H9 (cell line): ENCODE results near the gene ZNF407. TPM values are rescaled to one million over a fixed set of nuclear protein-coding genes. Genes with fewer than 3 reads are reported as not detected.

ENCODE experiments used
- DNase-seq: peaks from one replicate; pipeline ENCODE4 v3.0.0-alpha.2; 2017
- H2AFZ ChIP-seq: one replicate; pipeline ENCODE4 v1.6.1; 2013; ENCODE audit warnings: mild to moderate bottlenecking, low read length, control low read depth, moderate library complexity
- H2AK5ac ChIP-seq: 2 replicates; pipeline ENCODE4 v1.6.1; 2013; ENCODE audit warnings: low read length, control low read depth, mixed read lengths; ENCODE audit not compliant: insufficient read length
- H2BK120ac ChIP-seq: one replicate; pipeline ENCODE4 v1.6.1; 2013; ENCODE audit warnings: low read depth, mild to moderate bottlenecking, low read length, control low read depth, inconsistent platforms; ENCODE audit not compliant: poor library complexity, severe bottlenecking
- H2BK12ac ChIP-seq: 2 replicates; pipeline ENCODE4 v1.6.1; 2013; ENCODE audit warnings: low read length, control low read depth, mixed read lengths, low read depth; ENCODE audit not compliant: insufficient read length
- H2BK15ac ChIP-seq: 2 replicates; pipeline ENCODE4 v1.6.1; 2013; ENCODE audit warnings: low read depth, low read length, control low read depth
- H2BK20ac ChIP-seq: one replicate; pipeline ENCODE4 v1.6.1; 2013; ENCODE audit warnings: low read depth, mild to moderate bottlenecking, low read length, control low read depth, inconsistent platforms; ENCODE audit not compliant: poor library complexity, severe bottlenecking
- H2BK5ac ChIP-seq: 2 replicates; pipeline ENCODE4 v1.6.1; 2013; ENCODE audit warnings: low read length, control low read depth, mixed read lengths; ENCODE audit not compliant: insufficient read length
- H3K14ac ChIP-seq: 2 replicates; pipeline ENCODE4 v1.6.1; 2013; ENCODE audit warnings: low read length, control low read depth; ENCODE audit not compliant: insufficient read depth
- H3K18ac ChIP-seq: 2 replicates; pipeline ENCODE4 v1.6.1; 2013; ENCODE audit warnings: low read depth, mild to moderate bottlenecking, mixed read lengths, low read length, control low read depth; ENCODE audit not compliant: insufficient read length
- H3K23ac ChIP-seq: 2 replicates; pipeline ENCODE4 v1.6.1; 2013; ENCODE audit warnings: low read length, control low read depth, mixed read lengths, low read depth; ENCODE audit not compliant: insufficient read length
- H3K23me2 ChIP-seq: 2 replicates; pipeline ENCODE4 v1.6.1; 2013; ENCODE audit warnings: low read depth, mild to moderate bottlenecking, mixed read lengths, low read length, control low read depth; ENCODE audit not compliant: insufficient read length, poor library complexity, severe bottlenecking
- H3K27ac ChIP-seq: 2 replicates; pipeline ENCODE4 v1.5.1; 2013; ENCODE audit warnings: low read length, control low read depth, mixed read lengths, low read depth; ENCODE audit not compliant: insufficient read length
- H3K27me3 ChIP-seq: 2 replicates; pipeline ENCODE4 v1.6.1; 2013; ENCODE audit warnings: low read length, control low read depth, inconsistent platforms; ENCODE audit not compliant: insufficient read depth
- H3K4ac ChIP-seq: 2 replicates; pipeline ENCODE4 v1.6.1; 2013; ENCODE audit warnings: low read depth, mild to moderate bottlenecking, control low read depth, inconsistent platforms, low read length, moderate library complexity
- H3K4me1 ChIP-seq: 2 replicates; pipeline ENCODE4 v1.6.1; 2013; ENCODE audit warnings: low read length, control low read depth, inconsistent platforms; ENCODE audit not compliant: insufficient read depth
- H3K4me2 ChIP-seq: 2 replicates; pipeline ENCODE4 v1.6.1; 2013; ENCODE audit warnings: low read length, control low read depth, mixed read lengths; ENCODE audit not compliant: insufficient read length, insufficient read depth
- H3K56ac ChIP-seq: 2 replicates; pipeline ENCODE4 v1.6.1; 2013; ENCODE audit warnings: low read depth, mild to moderate bottlenecking, mixed read lengths, low read length, control low read depth; ENCODE audit not compliant: insufficient read length
- H3K79me1 ChIP-seq: 2 replicates; pipeline ENCODE4 v1.6.1; 2013; ENCODE audit warnings: low read depth, mild to moderate bottlenecking, moderate library complexity, low read length, control low read depth, inconsistent platforms; ENCODE audit not compliant: insufficient read depth, poor library complexity, severe bottlenecking
- H3K79me2 ChIP-seq: 2 replicates; pipeline ENCODE4 v1.6.1; 2013; ENCODE audit warnings: low read length, control low read depth, inconsistent platforms; ENCODE audit not compliant: insufficient read depth
- H3K9ac ChIP-seq: 2 replicates; pipeline ENCODE4 v1.6.1; 2013; ENCODE audit warnings: low read length, control low read depth, mixed read lengths; ENCODE audit not compliant: insufficient read length; ENCODE audit errors: extremely low read depth
- H3K9me3 ChIP-seq: one replicate; pipeline ENCODE4 v1.6.1; 2013; ENCODE audit warnings: low read depth, low read length, inconsistent platforms; ENCODE audit not compliant: control insufficient read depth
- H3T11ph ChIP-seq: one replicate; pipeline ENCODE4 v1.6.1; 2013; ENCODE audit warnings: mild to moderate bottlenecking, low read length, control low read depth, inconsistent platforms
- H4K20me1 ChIP-seq: one replicate; pipeline ENCODE4 v1.6.1; 2013; ENCODE audit not compliant: control insufficient read depth, insufficient read length, insufficient read depth
- H4K5ac ChIP-seq: 2 replicates; pipeline ENCODE4 v1.6.1; 2013; ENCODE audit warnings: low read depth, mild to moderate bottlenecking, mixed read lengths, low read length, control low read depth; ENCODE audit not compliant: insufficient read length
- H4K8ac ChIP-seq: replicated peaks from 2 replicates; pipeline ENCODE4 v1.6.1; 2013; ENCODE audit warnings: low read length, control low read depth, mixed read lengths, low read depth; ENCODE audit not compliant: insufficient read length
- H4K91ac ChIP-seq: 2 replicates; pipeline ENCODE4 v1.6.1; 2013; ENCODE audit warnings: low read depth, mild to moderate bottlenecking, moderate library complexity, mixed read lengths, low read length, control low read depth; ENCODE audit not compliant: insufficient read length
- H3K27ac Mint-ChIP-seq, 3 experiments: 2 replicates in 2 of 3; 3 replicates in 1 of 3; pipeline ENCODE4 v1.8.0; 2020 to 2021; ENCODE audit warnings: mixed read lengths in 3 of 3, mild to moderate bottlenecking in 1 of 3, moderate library complexity in 1 of 3
- H3K27me3 Mint-ChIP-seq: 2 replicates; pipeline ENCODE4 v1.8.0; 2021; ENCODE audit warnings: low read depth, mild to moderate bottlenecking, moderate library complexity, mixed read lengths
- H3K36me3 Mint-ChIP-seq, 3 experiments: 2 replicates in 2 of 3; 3 replicates in 1 of 3; pipeline ENCODE4 v1.8.0; 2020 to 2021; ENCODE audit warnings: low read depth in 3 of 3, mixed read lengths in 3 of 3; ENCODE audit not compliant: insufficient read depth in 1 of 3
- H3K4me1 Mint-ChIP-seq, 2 experiments: 2 replicates each; pipeline ENCODE4 v1.8.0; 2020; ENCODE audit warnings: mixed read lengths in 2 of 2
- H3K4me3 Mint-ChIP-seq, 2 experiments: 2 replicates in 1 of 2; 3 replicates in 1 of 2; pipeline ENCODE4 v1.8.0; 2020 to 2021; ENCODE audit warnings: mild to moderate bottlenecking in 2 of 2, mixed read lengths in 2 of 2, moderate library complexity in 1 of 2
- H3K9me3 Mint-ChIP-seq, 2 experiments: 2 replicates in 1 of 2; 3 replicates in 1 of 2; pipeline ENCODE4 v1.8.0; 2020; ENCODE audit warnings: mild to moderate bottlenecking in 2 of 2, mixed read lengths in 2 of 2, moderate library complexity in 1 of 2
- WGBS: extraction: QIAGEN DNeasy Blood & Tissue Kit; methylation state at CpG from one replicate; pipeline ENCODE4 v1.1.7; 2013; ENCODE audit warnings: missing lambda C conversion rate, low lambda C conversion rate, mixed read lengths; ENCODE audit not compliant: insufficient read length; ENCODE audit errors: extremely low coverage; 5-methylcytosine and 5-hydroxymethylcytosine counted together
- total RNA-seq: library from RNA; stranded (reverse); gene quantifications from 2 replicates; pipeline ENCODE4 v1.2.1, GENCODE V29; 2021
- TF ChIP-seq, protein P1 (sequence below): fragments of 200-600 bp; sonication (generic); conservative IDR thresholded peaks from 3 replicates; pipeline ENCODE4 v1.8.0; 2021; ENCODE audit warnings: antibody characterized with exemption, mild to moderate bottlenecking

ZNF407 gene
- total RNA-seq, 1 experiment from 2014 or later = 8.7 TPM

DNA sequence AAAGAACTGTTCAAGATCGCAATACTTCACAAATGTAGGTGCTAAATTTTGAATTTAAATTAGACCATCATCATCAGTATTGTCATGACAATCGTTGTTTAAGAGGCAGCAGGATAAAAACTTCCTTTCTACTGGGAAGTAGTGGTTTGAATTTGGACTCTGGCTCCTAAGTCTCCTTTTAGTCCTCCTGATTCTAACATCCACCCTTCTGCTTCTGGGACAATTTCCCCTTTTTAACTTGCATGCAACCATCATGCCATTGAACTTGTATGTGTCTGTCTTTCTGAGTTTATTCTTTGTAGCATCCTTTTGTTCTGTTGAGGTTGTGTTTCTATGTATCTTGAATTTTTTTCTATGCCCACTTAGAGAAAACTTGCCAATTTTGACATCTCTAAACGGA lies 361.5 kb downstream of the ZNF407 start:
- no peaks in the 10 kb centered on the region for H3K4me1 ChIP-seq
- WGBS = no CpG with 5 or more reads among the region's 3 CpGs
- H4K91ac ChIP-seq = no peak overlapping the region
- no peak overlapping the region for H3T11ph ChIP-seq
- no peak for DNase-seq
- no peaks in the 10 kb centered on the region for H3K9me3 Mint-ChIP-seq
- peaks cover 0 to 2% (median 0%) of the 10 kb centered on the region in 3 experiments; a peak in 1 of 7 replicates for H3K36me3 Mint-ChIP-seq
- H3K23ac ChIP-seq = no peak overlapping the region
- H2BK20ac ChIP-seq = no peak overlapping the region
- no peak overlapping the region for H3K56ac ChIP-seq
- no peak overlapping the region for H2BK12ac ChIP-seq
- no peak overlapping the region for H2BK15ac ChIP-seq
- H3K27ac Mint-ChIP-seq = no peak overlapping the region
- H2AFZ ChIP-seq = no peak overlapping the region
- H3K27me3 ChIP-seq = no peaks in the 10 kb centered on the region
- no peak overlapping the region for H2BK120ac ChIP-seq
- peaks cover 11 to 18% of the 10 kb centered on the region in 2 experiments for H3K4me1 Mint-ChIP-seq
- no peaks in the 10 kb centered on the region for H3K79me1 ChIP-seq
- H4K20me1 ChIP-seq = no peaks in the 10 kb centered on the region
- H4K5ac ChIP-seq = no peak overlapping the region
- H3K79me2 ChIP-seq = no peaks in the 10 kb centered on the region
- no peak overlapping the region for H2AK5ac ChIP-seq
- no peaks in the 10 kb centered on the region for H3K27me3 Mint-ChIP-seq
- no peak overlapping the region for H4K8ac ChIP-seq
- TF ChIP-seq, protein P1, sequence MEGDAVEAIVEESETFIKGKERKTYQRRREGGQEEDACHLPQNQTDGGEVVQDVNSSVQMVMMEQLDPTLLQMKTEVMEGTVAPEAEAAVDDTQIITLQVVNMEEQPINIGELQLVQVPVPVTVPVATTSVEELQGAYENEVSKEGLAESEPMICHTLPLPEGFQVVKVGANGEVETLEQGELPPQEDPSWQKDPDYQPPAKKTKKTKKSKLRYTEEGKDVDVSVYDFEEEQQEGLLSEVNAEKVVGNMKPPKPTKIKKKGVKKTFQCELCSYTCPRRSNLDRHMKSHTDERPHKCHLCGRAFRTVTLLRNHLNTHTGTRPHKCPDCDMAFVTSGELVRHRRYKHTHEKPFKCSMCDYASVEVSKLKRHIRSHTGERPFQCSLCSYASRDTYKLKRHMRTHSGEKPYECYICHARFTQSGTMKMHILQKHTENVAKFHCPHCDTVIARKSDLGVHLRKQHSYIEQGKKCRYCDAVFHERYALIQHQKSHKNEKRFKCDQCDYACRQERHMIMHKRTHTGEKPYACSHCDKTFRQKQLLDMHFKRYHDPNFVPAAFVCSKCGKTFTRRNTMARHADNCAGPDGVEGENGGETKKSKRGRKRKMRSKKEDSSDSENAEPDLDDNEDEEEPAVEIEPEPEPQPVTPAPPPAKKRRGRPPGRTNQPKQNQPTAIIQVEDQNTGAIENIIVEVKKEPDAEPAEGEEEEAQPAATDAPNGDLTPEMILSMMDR = no peak
- H3K14ac ChIP-seq = no peak overlapping the region
- H3K27ac ChIP-seq = no peak overlapping the region
- H2BK5ac ChIP-seq = no peak overlapping the region
- no peak overlapping the region for H3K9ac ChIP-seq
- no peak overlapping the region for H3K4me3 Mint-ChIP-seq
- H3K4me2 ChIP-seq = no peak overlapping the region
- no peak overlapping the region for H3K18ac ChIP-seq
- H3K4ac ChIP-seq = no peak overlapping the region
- H3K9me3 ChIP-seq = no peaks in the 10 kb centered on the region
- H3K23me2 ChIP-seq = no peaks in the 10 kb centered on the region
